Measurements from ENCODE around the gene LRRC7.

LRRC7 gene

DNA sequence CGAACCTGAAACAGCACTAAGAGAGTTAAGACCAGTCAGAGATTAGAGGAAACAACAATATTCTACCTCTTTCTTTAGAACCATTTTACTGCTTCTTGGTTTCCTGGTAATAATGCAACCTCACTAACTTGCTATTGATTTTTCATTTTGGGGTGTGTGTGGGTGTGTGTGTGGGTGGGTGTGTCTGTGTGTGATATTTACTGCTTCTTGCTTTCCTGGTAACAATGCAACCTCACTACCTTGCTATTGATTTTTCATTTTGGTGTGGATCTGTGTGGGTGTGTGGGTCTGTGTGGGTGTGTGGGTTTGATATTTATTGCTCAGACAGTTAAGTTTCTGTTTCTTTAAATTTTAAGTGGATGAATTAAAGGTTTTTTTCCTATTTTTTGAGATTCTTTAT lies 208.8 kb downstream of the LRRC7 start:
- no peak for DNase-seq (ENCODE audit: low read depth in 2 of 2)

DNA sequence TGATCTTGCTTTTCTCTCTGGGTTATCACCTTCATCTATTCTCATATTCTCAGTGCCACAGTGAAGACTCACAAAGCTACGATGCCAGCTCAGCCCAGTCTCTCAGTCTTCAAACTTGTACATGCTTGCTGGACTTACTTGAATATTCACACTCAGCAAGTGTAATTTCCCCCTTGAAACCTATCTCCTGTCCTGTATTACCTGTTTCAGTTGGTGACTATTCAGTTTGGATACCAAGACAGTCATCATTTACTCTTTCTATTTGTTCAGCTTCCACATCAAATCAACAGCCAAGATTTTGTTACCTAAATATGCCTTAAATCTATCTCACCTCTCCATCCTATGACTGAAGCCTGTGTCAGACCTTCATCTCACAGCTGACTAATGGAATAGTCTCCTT lies 209.7 kb downstream of the LRRC7 start:
- DNase-seq (ENCODE audit: low read depth in 2 of 2): no peak

DNA sequence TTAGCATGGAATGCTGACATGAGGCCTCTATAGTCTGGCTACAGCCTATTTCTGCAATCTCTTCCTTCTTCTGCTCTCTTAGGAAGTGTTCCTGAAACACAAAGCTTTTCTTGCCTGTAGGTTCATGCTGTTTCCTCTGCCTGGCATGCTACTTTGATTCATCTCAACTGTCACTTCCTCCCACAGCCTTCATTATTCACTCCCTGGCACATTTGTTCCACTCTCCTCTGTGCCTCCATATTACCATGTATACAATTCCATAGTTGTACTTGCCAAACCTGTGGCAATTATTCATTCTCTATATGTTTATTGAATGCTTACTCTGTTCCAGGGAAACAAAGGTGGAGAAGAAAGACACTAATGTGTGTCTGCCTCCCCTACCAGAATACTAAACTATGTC lies 210.2 kb downstream of the LRRC7 start:
- DNase-seq (ENCODE audit: low read depth in 2 of 2): no peak

DNA sequence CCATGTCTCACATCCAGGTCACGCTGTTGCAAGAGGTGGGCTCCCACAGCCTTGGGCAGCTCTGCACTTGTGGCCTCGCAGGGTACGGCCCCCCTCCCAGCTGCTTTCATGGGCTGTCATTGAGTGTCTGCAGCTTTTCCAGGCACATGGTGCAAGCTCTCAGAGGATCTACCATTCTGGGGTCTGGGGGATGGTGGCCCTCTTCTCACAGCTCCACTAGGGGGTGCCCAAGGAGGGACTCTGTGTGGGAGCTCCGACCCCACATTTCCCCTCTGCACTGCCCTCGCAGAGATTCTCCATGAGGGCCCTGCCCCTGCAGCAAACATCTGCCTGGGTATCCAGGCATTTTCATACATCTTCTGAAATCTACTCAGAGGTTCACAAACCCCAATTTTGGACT lies 219.4 kb downstream of the LRRC7 start:
- DNase-seq (ENCODE audit: low read depth in 2 of 2): no peak

DNA sequence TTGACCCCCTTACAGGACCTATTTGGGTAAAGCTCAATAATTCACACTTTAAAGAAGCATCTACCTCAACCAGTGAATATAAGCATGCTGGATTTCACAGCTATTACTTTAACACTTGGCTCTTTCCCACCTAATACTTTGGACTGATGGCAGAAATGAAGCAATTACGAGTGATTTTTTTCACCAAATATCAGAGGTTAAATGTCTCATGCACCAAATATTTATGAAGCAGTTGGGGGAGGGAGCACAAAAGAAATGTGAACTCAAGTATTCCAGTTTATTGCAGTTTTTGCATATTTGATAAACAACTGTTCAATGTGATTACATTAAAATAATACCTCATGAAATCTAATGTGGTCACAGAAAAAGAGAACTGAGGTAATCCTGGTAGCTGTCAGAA lies 223.6 kb downstream of the LRRC7 start:
- no peak for DNase-seq (ENCODE audit: low read depth in 2 of 2)

DNA sequence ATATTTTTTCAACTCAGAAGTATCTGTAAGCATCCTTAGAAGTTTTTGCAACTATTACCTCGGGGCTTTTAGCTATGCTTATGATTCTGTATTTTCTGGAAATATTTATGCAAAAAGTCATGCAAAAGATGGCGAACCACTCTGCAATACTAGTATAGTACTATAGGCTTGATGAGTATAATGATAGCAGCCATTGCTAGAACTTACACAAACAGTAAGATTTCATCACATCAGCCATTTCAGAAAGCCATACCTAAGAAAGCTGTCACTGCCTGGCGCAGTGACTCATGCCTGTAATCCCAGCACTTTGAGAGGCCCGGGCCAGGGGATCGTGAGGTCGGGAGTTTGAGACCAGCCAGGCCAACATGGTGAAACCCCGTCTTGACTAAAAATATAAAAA lies 227.1 kb downstream of the LRRC7 start:
- DNase-seq (ENCODE audit: low read depth in 2 of 2): no peak

DNA sequence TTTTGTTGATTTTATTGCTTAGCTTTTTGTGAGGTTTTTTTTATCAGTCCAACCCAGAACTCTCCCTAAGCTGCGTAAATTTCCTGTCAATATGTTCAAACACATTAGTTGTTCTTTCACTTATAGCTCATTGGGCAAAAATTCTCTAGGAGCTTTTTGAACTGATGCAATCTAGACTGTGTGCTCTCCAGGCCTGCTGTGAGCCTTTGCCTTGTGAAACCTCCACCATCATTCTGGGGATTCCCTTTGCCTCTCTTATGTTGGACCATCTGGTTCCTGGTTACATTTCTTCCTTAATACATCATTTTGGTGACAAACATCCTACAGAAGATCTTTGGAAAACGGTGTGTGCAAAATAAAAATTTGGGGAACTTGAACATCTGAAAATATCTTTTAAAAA lies 247.2 kb downstream of the LRRC7 start:
- DNase-seq (ENCODE audit: low read depth in 2 of 2): no peak

DNA sequence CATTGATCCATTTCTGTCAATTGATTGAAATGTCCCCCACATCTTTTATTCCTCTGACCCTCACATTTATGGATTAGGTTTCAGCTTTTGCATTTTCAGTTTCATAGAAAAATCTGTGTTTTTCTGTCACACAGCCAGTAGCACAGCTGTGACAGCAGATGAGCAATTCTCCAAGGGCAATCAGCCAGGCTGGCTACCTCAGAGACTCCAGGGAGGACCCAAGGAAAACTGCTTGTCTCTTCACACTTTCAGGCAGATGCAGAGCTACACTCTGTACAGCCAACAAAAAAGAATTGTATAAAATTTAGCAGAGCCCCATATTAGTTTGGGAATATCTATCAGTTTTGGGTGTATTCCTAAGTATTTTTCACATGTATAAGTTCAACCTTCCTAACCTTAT lies 257.2 kb downstream of the LRRC7 start:
- DNase-seq (ENCODE audit: low read depth in 2 of 2): no peak

DNA sequence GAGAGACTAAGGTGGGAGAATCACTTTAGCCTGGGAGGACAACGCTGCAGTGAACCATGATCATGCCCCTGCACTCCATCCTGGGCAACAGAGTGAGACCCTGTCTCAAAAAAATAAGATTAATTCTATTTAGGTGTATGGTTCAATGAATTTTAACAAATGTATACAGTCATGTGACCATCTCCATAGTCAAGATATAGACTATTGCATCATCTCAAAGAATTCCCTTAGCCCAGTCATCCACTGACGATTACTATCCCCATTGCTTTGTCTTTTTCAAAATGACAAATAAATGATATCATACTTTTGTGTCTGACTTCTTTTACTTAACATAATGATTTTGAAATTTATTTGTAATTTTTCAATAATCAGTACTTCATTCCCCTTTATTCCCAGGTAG lies 260.0 kb downstream of the LRRC7 start:
- DNase-seq (ENCODE audit: low read depth in 2 of 2): no peak

DNA sequence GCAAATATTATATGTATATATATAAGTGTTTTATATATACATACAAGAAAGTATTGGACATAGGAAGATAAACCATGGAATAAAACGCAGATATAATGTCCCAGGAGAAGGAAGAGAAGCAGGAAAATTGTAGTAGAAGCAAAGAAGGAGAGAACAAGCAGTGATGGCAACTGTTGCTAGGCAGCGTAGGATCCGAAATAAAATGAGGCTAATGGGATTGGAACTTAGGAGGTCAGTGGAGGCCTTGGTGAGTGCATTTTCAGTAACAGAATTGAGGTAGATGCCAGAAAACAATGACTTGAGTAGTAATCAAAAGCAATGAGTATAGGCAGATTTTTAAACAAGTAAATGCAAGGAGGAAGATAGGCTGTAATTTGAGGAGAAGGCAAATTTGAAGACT lies 265.8 kb downstream of the LRRC7 start:
- no peak for DNase-seq (ENCODE audit: low read depth in 2 of 2)

DNA sequence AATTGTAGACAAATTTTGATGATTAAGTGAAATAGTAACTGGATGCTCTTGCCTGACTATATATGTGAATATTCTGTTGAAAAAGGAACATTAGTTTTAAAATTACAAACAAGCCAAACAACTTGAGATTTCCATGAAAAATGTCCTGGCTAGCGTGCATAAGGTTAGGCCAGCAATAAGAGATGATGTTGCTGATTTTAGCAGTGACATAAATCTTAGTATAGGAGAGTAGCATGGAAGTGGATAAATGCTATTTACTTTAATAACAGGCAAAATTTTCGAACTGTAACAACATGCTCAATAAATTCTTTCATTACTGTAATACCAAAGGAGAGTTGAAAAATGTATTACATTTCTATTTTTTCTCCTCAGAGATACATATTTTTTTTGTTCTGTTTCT lies 266.6 kb downstream of the LRRC7 start:
- DNase-seq (ENCODE audit: low read depth in 2 of 2): no peak

DNA sequence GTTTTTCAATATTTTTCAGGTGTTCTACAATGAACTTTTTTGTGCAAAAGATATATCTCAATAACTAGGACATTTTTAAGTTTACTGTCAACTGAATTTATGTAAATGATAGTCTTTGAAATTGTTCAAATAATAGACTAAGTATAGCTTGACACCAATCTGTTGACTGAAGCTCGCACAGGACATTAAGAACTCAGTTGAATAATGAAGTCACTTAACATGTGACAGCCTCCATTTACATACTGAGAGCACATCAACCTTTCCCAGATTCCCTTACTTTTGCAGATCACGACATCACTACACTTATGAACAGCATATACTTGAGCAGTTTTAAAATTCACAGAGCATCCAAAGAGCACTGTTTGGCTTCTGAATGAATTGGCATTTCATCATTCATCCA lies 268.2 kb downstream of the LRRC7 start:
- DNase-seq (ENCODE audit: low read depth in 2 of 2): no peak

DNA sequence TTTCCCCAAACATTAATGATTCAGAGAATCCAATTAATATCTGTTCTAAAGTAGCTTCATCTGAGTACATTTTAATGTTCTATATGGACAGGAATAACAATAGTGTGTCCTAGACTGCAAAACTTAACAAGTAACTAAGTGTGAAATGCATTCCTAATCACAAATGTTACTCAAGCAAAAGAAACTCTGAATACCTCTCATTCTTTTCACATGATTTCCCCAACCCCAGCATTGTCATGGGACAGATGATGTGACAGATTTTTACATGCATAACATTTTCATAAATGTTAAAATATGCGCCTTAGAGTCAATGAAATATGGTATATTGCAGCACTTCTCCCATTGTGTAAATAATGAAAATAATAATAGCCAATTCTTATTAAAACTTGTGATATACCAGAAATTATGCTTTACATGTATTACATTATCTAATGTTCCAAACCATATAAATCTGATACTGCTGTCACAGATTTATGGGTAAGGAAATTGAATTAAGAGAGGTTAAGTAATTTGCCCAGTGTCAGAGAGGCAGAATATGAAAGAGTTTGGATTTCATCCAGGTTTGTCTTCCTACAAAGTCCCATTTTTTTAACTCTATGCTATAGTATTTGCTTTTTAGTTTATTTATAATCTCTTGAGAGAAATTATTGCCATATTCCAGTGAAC lies 269.4 kb downstream of the LRRC7 start:
- no peak for DNase-seq (ENCODE audit: low read depth in 2 of 2)

DNA sequence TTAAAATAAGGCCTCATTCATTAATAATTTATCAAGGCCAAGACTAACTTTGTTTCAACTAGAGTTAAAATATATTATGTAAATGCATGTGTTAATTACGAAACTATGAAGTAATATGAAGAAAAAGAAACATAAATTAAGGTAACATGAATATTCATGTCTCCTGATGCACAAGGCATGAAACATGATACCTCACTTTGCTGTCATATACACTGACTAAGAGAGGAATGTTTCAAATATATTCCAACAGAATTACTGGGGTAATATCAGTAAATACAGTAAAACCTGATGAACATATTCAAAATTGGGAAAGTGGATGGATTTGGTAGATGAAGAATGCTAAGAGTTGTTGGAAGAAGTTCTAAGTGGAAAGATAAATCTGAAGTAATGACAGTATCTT lies 274.6 kb downstream of the LRRC7 start:
- DNase-seq (ENCODE audit: low read depth in 2 of 2): no peak

DNA sequence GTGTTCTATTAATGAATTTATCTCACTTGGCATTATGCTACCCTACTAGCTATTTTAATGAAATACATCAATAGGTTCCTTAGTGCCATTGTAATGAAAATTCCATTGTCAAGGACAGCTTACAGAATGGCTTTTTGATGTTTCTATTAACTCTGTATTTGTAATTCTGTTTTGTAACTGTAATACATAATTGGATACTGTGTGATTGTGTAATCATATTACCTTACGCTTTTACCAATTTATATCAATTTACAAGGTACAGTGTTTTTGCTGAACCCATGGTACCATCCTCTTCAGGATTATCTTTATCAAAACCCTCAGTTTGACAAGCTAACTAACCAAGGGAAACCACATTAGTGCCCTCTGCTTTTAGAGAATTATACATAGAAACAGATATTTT lies 277.9 kb downstream of the LRRC7 start:
- DNase-seq (ENCODE audit: low read depth in 2 of 2): no peak

DNA sequence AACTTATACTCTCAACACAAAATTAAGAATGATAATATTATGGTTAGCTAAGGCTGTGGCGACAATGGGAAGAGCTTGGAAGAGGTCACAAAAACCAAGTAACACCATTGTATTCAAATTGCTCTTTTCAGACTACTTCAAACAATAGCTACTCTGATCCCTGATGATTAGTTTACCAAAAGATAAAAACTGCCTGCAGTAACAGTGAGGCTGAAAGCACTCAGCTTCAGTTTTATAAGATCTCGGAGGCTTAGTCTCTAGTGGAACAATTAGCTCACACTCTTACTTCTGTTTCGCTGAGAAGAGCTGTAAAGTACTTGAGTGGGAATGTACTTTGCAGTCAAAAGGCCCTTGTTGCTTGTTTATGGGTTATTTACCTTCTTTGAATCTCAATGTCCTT lies 278.5 kb downstream of the LRRC7 start:
- DNase-seq (ENCODE audit: low read depth in 2 of 2): no peak

DNA sequence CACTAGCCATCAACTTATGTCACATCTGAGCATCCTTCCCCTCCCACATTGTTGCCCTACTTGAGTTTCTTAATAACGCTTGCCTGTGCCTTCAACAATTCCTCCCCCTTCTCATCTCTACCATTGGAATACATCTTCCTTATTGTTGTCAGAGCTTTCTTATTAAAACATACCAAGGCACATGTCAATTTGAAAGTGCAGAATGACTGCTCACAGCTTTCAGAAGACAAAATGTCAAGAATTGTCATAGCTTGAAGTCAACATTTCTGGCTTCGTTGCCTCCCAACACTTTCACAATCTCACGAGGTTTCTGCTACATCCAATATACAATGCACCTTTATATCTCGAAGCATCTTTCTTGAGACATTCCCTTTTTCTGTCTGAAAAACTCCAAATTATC lies 279.9 kb downstream of the LRRC7 start:
- DNase-seq (ENCODE audit: low read depth in 2 of 2): no peak

DNA sequence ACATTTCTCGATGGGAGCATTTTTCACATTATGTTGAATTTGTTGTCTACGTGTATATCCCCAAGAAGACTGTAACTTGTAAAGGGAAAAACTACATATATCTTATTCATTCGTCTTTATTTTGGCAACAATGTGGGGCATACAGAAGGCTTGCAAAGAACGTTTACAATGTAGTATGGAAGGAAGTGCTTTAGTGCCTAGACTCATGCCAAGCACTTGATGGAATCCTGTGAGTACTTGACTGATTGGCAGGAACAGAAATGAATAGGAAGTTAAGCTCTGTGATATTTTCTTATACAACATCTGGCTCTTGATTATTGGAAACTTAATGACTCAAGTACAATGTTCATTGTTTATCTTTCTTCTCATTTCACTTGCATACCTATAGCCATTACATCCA lies 284.4 kb downstream of the LRRC7 start:
- DNase-seq (ENCODE audit: low read depth in 2 of 2): no peak

DNA sequence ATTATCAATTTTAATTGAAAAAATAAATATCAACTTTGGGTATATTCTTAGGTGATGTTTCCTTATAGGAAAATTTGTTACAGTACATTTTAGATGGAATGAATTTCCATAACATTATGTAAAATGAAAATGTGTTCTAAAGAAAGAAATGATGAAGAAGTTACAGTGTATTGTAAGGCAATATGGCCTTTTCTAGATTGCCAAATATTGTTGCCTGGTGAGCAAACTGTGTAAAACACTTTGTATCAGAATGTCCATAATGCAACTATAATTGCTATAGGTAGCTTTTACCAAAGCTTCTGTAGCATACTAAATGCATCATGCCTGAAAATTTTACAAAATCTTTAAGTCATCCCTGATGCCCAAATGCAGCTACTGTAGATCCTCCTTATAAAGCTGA lies 285.0 kb downstream of the LRRC7 start:
- no peak for DNase-seq (ENCODE audit: low read depth in 2 of 2)

DNA sequence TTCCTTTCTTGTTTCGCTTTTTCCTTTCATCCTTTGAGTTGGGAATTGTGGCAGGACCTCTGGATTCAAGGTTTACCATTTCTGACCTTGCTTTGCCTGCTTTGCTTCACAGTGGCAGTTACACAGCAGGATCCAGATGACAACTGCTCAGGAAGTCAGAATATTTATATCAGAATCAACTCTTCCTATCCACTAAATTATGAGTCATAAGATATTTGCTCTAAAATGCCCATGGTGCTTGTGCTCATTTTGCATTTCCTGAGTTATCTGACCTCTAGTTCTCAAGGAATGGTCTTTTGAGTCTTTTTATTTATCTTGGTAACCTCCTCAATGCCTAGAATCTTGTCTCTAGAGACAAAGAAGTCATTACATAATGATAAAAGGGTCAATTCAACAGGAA lies 290.8 kb downstream of the LRRC7 start:
- DNase-seq (ENCODE audit: low read depth in 2 of 2): no peak

DNA sequence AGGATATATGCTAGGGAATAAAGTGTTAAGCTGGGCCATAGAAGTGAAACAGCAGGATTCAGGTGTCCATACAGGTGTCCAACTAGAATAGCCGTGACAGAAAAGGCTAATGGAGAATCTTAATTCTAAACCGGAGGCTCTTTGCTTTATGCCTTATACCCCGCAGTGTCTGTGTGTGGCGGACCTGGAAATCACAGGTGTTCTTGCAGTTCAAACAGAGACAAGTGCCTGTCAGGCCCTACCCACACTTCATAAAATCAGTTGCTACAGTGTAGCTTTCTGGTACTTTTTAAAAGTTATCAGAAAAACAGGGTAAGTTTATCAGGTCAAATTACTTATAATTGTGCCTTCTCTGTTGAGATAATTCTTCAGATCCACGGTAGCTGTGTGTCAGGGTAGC lies 293.9 kb downstream of the LRRC7 start:
- no peak for DNase-seq (ENCODE audit: low read depth in 2 of 2)

DNA sequence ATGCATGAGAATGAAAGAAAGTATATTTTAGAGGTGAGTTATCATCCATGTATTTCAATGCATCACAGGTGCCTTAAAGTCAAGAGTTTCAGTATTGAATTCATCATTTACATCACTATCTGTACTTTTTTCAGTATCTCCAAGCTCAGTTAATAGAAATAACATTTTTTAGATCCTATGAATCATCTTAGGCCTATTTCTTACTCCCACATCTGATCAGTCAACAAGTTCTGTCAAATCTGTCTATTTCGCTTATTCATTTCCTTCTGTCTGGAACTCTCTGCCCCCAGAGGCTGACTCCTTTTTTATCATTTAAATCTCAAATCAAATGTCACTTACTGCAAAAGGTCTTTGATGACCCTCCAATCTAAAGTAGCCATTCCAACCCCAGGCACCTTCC lies 295.2 kb downstream of the LRRC7 start:
- no peak for DNase-seq (ENCODE audit: low read depth in 2 of 2)

DNA sequence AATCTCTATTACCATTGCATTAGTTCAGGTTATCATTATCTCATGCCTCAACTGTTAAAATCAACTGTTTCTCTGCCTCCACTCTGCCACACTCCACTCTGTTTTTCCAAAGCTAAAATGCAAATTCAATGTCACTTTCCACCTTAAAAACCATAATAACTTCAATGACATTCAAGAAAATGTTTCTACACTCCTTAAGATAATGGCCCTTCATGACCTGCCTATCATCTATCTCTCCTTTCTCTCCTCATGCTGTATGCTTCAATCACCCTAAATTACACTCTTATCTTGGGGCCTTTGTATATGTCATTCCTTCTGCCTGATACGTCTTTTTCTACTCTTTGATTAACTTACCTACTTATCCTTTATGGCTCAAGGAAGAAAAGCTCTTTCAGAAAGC lies 296.0 kb downstream of the LRRC7 start:
- no peak for DNase-seq (ENCODE audit: low read depth in 2 of 2)

DNA sequence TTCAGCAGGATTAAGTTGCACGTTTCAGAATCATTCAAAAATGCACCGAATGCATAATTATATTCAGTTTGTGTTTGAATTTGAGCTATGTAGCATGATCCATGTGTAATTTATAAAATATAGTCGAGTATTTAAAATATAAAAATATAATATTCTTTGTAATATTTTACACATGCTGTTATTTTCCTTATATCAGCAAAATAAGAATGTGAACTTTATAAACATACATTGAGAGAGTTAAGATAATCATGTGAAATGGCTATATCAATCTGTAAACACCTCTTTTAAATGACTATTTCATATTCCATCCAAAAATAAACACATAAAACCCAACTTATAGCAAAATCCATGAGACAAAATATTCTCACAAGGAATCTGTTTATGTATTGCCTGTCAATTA lies 303.7 kb downstream of the LRRC7 start:
- no peak for DNase-seq (ENCODE audit: low read depth in 2 of 2)

DNA sequence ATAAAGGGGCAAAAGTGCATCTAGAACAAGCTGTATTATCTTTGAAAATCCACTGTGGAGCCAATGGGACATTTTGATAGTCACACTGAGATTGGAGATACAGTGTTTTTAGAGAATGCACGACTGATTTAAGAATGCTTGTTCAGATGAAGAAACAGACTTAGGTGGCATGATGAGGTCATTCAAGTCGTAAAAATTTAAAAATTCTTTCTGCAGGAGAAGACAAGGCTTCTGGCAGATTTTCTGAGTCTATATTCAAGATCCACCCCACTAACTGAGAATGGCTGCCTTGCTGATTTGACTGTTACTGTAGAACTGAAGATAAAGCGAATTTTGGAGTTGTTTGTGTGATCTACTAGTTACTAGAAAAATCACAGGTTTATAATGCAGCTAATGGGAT lies 310.6 kb downstream of the LRRC7 start:
- DNase-seq (ENCODE audit: low read depth in 2 of 2): no peak

Measured in stimulated activated CD4-positive, alpha-beta T cell treated with anti-CD3 and anti-CD28 coated beads, Interleukin-4, amount 100 ng/mL, for 48 hours (primary cell).